ENCODE data around the gene ACSS2. TPM values are rescaled to one million over a fixed set of nuclear protein-coding genes. Genes with fewer than 3 reads are reported as not detected.

ACSS2 gene
- total and polyA plus RNA-seq, 2 experiments from 2014 or later: 26.1 to 49.3 TPM

GRCh38 chr20:34947336-34947735, 70.9 kb downstream of the ACSS2 start:
- Histone ChIP-seq H2AFZ (no peak overlapping the region), H3K4me2 (no peak overlapping the region), H3K4me1 (ENCODE audit: insufficient read depth) (0 out of 2 replicates have a peak, but pooled peaks cover 6% of the 10 kb centered on the region), H4K20me1 (replicated peaks; ENCODE audit: insufficient read depth) (peaks cover 4% of the 10 kb centered on the region; the same call in 1 of the 2 replicates), H3K36me3 (ENCODE audit: insufficient read depth) (peaks cover 5% of the 10 kb centered on the region; the same call in 1 of the 2 replicates), H3F3A (replicated peaks; ENCODE audit: low read depth) (0 out of 2 replicates have a peak, but pooled peaks cover 3% of the 10 kb centered on the region), H3K4me3 (no peak overlapping the region), H3K27me3 (ENCODE audit: insufficient read depth) (no peaks in the 10 kb centered on the region), H3K27ac (ENCODE audit: low read depth) (no peak overlapping the region), H3K79me2 (replicated peaks; ENCODE audit: insufficient read depth) (no peaks in the 10 kb centered on the region), H3K9me2 (ENCODE audit: insufficient read depth) (no peaks in the 10 kb centered on the region)
- no peak overlapping the region for H3K4me3 Mint-ChIP-seq
- peaks cover 7% of the 10 kb centered on the region; the same call in 2 of the 3 replicates for H3K4me1 Mint-ChIP-seq
- no peak for ATAC-seq
- H3K9me3 Mint-ChIP-seq: no peaks in the 10 kb centered on the region
- H3K36me3 Mint-ChIP-seq (ENCODE audit: low read depth): 0 out of 3 replicates have a peak, but pooled peaks cover 19% of the 10 kb centered on the region
- TF ChIP-seq ZNF462 (CRISPR knock-in tag; IDR thresholded peaks at IDR 0.05) (no peak), CTCF (conservative IDR thresholded peaks at IDR 0.05; ENCODE audit: low read depth in 2 of 2) (no peak), ZNF331 (CRISPR knock-in tag; IDR thresholded peaks at IDR 0.05; ENCODE audit: low read depth) (no peak), JUNB (IDR thresholded peaks at IDR 0.05; ENCODE audit: unreplicated experiment) (no peak), EZH2 (IDR thresholded peaks at IDR 0.05; ENCODE audit: low read depth, unreplicated experiment) (no peak), EZH2phosphoT487 (IDR thresholded peaks at IDR 0.05; ENCODE audit: unreplicated experiment) (no peak), NANOG (IDR thresholded peaks at IDR 0.05; ENCODE audit: borderline replicate concordance) (no peak), POLR2AphosphoS5 (IDR thresholded peaks at IDR 0.05; ENCODE audit: low read depth) (no peak), STAT1 (IDR thresholded peaks at IDR 0.05; ENCODE audit: unreplicated experiment) (no peak), ZNF114 (CRISPR knock-in tag; IDR thresholded peaks at IDR 0.05) (no peak), ETS1 (IDR thresholded peaks at IDR 0.05) (no peak), CREB1 (CRISPR knock-in tag; IDR thresholded peaks at IDR 0.05; ENCODE audit: low read depth) (no peak), REST (IDR thresholded peaks at IDR 0.05; ENCODE audit: unreplicated experiment) (no peak)
- H3K27me3 Mint-ChIP-seq (ENCODE audit: insufficient read depth, low read depth, poor library complexity): peaks cover 6% of the 10 kb centered on the region
- no peak for DNase-seq (ENCODE audit: low spot score)
- H3K27ac Mint-ChIP-seq: no peak overlapping the region

Data from GM23338 (cell line).